Thoracic aorta (tissue), 2 donors: ENCODE measurements around the gene MCF2L. TPM values are rescaled to one million over a fixed set of nuclear protein-coding genes. Genes with fewer than 3 reads are reported as not detected.

Experiments
- ATAC-seq: fragments of 150-250 bp; one replicate; pipeline ENCODE4 v1.8.0; 2017; ENCODE audit warnings: low read depth; ENCODE audit not compliant: insufficient number of reproducible peaks, low FRiP score
- DNase-seq: peaks from one replicate; pipeline ENCODE4 v3.0.0-alpha.2; 2020; ENCODE audit warnings: low spot score
- H3K27ac ChIP-seq, 2 donors: fragments of 200-600 bp; sonication (generic); 1 replicate in 1 of 2; 2 replicates in 1 of 2; pipeline ENCODE4 v1.5.1; 2016; ENCODE audit warnings: mild to moderate bottlenecking in 2 of 2, moderate library complexity in 2 of 2
- H3K27me3 ChIP-seq: fragments of 200-600 bp; sonication (generic); replicated peaks from 2 replicates; pipeline ENCODE4 v1.6.0; 2016; ENCODE audit warnings: mild to moderate bottlenecking; ENCODE audit not compliant: insufficient read depth
- H3K36me3 ChIP-seq: fragments of 200-600 bp; sonication (generic); one replicate; pipeline ENCODE4 v1.5.1; 2016
- H3K4me1 ChIP-seq, 2 donors: fragments of 200-600 bp; sonication (generic); 1 replicate in 1 of 2; 2 replicates in 1 of 2; pipeline versions ENCODE4 v1.5.1 to v1.6.0; 2016; ENCODE audit warnings: low read depth in 2 of 2, mild to moderate bottlenecking in 1 of 2; ENCODE audit not compliant: control insufficient read depth in 1 of 2
- H3K4me3 ChIP-seq: fragments of 200-600 bp; sonication (generic); 2 replicates; pipeline ENCODE4 v1.5.1; 2016; ENCODE audit warnings: mild to moderate bottlenecking
- H3K9me3 ChIP-seq: fragments of 200-600 bp; sonication (generic); 2 replicates; pipeline ENCODE4 v1.5.1; 2016
- CTCF ChIP-seq: fragments of 200-600 bp; sonication (generic); IDR thresholded peaks from one replicate; pipeline ENCODE4 v1.5.1; 2019; ENCODE audit warnings: antibody characterized with exemption
- total RNA-seq, 2 donors: library from RNA; depleted of rRNA; stranded (reverse); fragments of >200 nt; gene quantifications; one replicate each; pipeline versions ENCODE4 v1.1.0 to v1.2.3, GENCODE V29; 2016

Gene MCF2L
- total RNA-seq, 2 donors from 2014 or later = 34.9 to 49.2 TPM

- Histone ChIP-seq H3K27me3 (no peaks in the 10 kb centered on the region), H3K36me3 (no peaks in the 10 kb centered on the region), H3K9me3 (no peaks in the 10 kb centered on the region), H3K27ac (no peak overlapping the region), H3K4me3 (no peak overlapping the region), H3K4me1 (peaks cover 0 to 8% of the 10 kb centered on the region in 2 donors)
- DNase-seq = no peak
- TF ChIP-seq CTCF = no peak
- ATAC-seq = no peak
Measured at GRCh38 chr13:112996671-112997091, 27.7 kb downstream of the MCF2L start.

- ATAC-seq = no peak
Measured at GRCh38 chr13:112997188-112998130, 28.4 kb downstream of the MCF2L start.

GRCh38 chr13:112998521-112999280, 29.7 kb downstream of the MCF2L start:
- no peak overlapping the region for H3K4me3 ChIP-seq
- no peaks in the 10 kb centered on the region for H3K36me3 ChIP-seq
- DNase-seq (no peak), ATAC-seq (no peak)
- H3K27ac ChIP-seq = no peak overlapping the region
- H3K4me1 ChIP-seq = peaks cover 0 to 12% of the 10 kb centered on the region in 2 donors
- no peaks in the 10 kb centered on the region for H3K27me3 ChIP-seq
- no peaks in the 10 kb centered on the region for H3K9me3 ChIP-seq
- no peak for TF ChIP-seq CTCF

More at GRCh38 chr13:112997188-112998130, 28.4 kb downstream of the MCF2L start:
- no peak for TF ChIP-seq CTCF
- H3K4me3 ChIP-seq = no peak overlapping the region
- no peak for DNase-seq
- no peak overlapping the region for H3K27ac ChIP-seq
- no peaks in the 10 kb centered on the region for H3K27me3 ChIP-seq
- no peaks in the 10 kb centered on the region for H3K36me3 ChIP-seq
- peaks cover 0 to 12% of the 10 kb centered on the region in 2 donors for H3K4me1 ChIP-seq
- no peaks in the 10 kb centered on the region for H3K9me3 ChIP-seq

- no peak for DNase-seq
- no peaks in the 10 kb centered on the region for H3K9me3 ChIP-seq
- H3K27ac ChIP-seq = no peak overlapping the region
- H3K27me3 ChIP-seq = no peaks in the 10 kb centered on the region
- H3K4me3 ChIP-seq = no peak overlapping the region
- no peak for TF ChIP-seq CTCF
- H3K4me1 ChIP-seq = peaks cover 0 to 12% of the 10 kb centered on the region in 2 donors
- no peak for ATAC-seq
- no peaks in the 10 kb centered on the region for H3K36me3 ChIP-seq
Measured at GRCh38 chr13:112999414-113000177, 30.6 kb downstream of the MCF2L start.
